HG03108 (cell line): ENCODE data around the gene PALM2AKAP2.

Experiments used
- ATAC-seq: cut with Tn5 transposase; IDR thresholded peaks from one replicate; pipeline ENCODE4 v1.9.1; 2021; ENCODE audit warnings: moderate library complexity; ENCODE audit not compliant: unreplicated experiment

PALM2AKAP2 gene

GRCh38 chr9:109771087-109771486, 8.9 kb upstream of the PALM2AKAP2 start:
- ATAC-seq = no peak

DNA sequence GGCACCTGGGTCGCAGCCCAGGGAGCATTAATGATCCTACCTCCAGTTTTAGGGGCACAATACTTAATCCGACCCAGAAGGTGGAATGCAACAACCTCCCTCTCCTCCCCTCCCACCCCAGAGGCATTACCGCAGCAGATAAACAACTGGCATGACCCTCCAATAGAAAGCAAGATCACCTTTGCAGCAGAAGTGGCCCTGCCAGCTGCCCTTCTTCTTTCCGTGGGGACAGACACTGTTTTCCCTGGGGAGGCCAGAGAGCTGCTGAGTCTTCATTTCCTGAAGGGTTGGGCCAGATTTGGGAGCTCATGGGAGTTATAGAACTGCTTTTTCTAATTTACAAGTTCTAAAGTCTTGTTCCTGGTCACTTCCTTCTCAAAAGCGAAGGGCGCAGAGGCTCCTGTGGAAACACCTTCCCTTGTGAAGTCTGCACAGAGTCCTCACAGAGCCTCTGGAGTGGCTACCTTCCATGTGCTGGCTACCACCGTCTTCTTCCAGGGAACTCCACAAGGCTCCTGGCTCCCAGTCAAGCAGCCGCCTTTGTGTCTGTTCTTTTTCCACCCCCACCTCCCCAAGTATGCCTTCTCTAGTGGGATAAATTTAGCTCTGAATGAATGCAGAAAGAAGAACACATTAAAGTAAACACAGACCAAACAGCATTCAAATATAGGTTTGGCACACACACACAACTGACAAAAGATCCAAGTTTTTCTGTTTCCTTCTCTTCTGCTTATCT, 8.0 kb upstream of the PALM2AKAP2 start:
- no peak for ATAC-seq

- ATAC-seq = no peak
These were observed 4.5 kb upstream of the PALM2AKAP2 start for GRCh38 chr9:109775516-109775915.

- ATAC-seq = no peak
These were observed 3.6 kb upstream of the PALM2AKAP2 start for GRCh38 chr9:109776391-109776790.

GRCh38 chr9:109780453-109781033, 545 bp downstream of the PALM2AKAP2 start:
- ATAC-seq = no peak

- no peak for ATAC-seq
These were observed 1.1 kb downstream of the PALM2AKAP2 start for GRCh38 chr9:109781086-109781485.

DNA sequence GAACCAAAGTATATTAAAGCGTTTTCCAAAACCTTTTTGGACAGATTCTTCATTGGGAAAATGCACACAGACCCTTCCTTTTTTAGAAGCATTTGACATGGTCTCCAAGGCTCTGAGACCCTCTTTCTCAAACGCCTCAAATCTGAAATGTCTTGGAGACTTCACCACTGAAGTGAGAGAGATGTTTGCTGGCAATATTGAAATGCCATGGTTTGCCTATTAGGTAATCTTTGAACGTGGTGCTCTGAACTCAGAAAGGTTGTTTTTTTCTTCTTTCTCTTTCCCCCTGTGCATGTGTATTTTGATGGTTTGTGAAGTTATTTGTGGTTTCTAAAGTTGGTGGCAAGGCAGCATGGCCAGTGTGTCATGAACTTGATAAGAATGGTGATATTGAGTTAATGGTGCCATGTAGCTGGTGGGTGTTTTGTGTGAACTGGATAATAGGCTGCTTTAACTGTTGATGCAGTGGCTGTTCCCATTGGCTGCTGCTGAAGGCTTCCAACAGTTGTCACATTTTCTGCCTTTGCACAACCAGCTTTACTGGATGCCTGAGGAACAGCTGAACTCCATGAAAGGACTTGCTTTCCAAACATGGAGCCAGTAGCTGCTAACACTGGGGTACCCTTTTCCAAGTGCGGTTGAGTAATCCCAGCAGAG, 1.7 kb downstream of the PALM2AKAP2 start:
- no peak for ATAC-seq

DNA sequence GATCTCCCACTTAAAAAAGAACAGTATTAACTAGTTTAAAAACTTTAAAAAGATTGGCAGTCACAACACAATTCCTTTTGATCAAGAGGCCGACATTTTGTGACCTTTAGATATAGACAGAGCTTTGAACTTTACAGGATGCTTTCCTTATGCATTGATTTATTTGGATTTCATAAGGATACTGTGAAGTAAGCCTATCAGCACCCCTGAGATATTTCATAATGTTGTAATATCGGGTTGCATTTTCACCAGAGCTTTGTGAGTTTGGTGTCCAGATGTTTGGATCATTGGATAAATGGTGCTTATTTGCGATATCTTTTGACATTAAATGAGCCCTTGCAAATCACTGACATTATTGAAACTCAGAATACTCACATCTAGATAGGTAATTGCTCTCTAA, 7.7 kb downstream of the PALM2AKAP2 start:
- ATAC-seq = no peak

GRCh38 chr9:109789556-109789955, 9.6 kb downstream of the PALM2AKAP2 start:
- no peak for ATAC-seq

DNA sequence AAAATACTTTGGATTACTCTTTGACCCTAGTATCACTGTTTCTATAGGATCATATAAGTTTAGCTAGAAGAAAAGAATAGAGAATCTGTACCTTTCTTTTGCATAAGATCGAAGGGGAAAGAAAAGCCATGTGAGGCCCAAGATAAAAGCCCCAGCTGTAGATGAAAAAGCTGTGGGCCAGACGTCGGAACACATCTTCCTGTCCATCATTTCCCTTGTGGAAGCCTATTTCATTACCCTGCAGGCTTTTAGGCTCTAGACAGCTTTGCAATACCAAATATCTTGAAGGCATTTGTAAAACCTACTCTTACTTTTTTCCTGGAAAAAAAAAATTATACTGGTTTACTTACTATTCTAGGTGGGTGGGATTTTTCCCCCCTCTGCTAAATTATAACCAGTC, 10.0 kb downstream of the PALM2AKAP2 start:
- no peak for ATAC-seq

DNA sequence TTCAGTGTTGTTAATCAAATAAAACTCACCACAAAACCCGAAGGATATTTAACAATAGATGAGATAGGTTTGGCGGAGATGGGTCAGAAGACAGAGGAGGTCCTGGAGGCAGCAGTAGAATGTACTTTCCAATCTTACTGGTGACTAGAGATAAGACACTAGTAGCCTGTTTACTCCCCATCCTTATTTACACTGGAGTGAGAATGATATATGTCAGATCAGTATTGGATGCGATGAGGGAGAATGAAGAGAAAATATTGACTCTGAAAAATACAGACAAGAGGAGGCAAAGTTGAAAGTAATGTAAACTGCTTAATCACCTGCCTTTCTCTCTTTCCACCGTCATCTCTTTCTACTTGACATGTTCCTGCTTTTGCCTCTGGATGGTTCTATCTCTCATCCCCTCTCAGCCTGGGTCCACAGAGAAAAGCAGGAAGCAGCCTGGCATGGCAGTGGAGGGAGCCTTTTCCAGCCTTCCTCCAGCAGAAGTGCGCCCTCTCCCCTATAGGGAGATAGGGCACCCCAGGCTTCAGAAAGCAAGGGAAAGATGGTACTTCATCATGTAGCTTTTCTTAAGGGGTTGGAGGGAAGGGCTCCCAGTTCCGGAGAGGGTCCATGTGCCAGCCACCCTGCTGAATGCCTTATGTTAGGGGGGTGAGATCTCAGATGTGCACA, 11.1 kb downstream of the PALM2AKAP2 start:
- ATAC-seq = no peak

GRCh38 chr9:109791747-109792146, 11.7 kb downstream of the PALM2AKAP2 start:
- no peak for ATAC-seq

DNA sequence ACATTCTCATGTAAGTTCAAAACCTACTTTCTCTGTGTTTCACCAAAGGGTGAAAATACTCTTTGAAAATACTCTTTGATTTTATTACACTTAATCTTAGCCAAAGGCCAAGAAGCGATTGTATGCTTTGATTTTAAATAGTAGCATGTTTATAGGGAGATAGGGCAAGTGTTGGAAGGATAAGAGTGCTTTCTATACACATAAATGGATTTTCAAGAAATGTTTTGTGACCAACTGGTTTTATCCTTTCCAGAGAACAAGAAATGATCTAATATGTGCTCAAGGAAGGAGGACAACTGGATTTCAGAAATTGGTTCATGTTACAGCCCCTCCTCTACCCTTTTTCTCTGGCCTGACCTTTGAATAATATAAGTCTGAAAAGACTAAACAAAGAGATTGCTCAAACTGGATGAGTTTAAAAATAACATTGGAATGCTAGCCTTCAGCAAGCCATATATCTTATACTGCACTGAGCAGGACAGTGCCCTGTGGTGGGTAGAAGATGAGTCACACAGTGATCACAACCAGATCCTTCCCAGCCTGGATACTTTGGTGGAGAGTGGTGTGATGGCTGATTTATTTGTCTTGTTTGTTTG, 13.1 kb downstream of the PALM2AKAP2 start:
- ATAC-seq = no peak

GRCh38 chr9:109793921-109794320, 13.9 kb downstream of the PALM2AKAP2 start:
- ATAC-seq = no peak

- no peak for ATAC-seq
These were observed 14.5 kb downstream of the PALM2AKAP2 start for GRCh38 chr9:109794361-109795012.

DNA sequence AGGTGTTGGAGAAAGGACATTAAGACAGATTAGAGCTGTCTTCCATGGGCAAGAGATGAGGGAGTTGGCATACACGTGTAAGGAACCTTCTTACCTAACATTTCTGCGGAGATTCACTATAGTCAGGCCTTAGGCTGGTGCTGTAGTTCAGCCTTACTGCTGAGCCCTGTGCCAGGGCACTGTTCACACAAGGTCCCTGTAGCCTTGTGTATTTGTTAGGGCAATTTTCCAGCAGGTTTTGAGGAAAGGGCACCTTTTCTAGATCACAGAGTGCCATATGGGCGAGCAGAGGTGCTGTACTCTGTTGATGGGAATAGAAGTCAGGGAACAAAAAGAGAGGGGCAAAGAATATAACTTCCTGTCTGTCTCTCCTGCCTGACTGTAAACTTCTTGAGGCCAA, 15.6 kb downstream of the PALM2AKAP2 start:
- ATAC-seq = no peak

GRCh38 chr9:109796078-109796477, 16.1 kb downstream of the PALM2AKAP2 start:
- ATAC-seq = no peak

DNA sequence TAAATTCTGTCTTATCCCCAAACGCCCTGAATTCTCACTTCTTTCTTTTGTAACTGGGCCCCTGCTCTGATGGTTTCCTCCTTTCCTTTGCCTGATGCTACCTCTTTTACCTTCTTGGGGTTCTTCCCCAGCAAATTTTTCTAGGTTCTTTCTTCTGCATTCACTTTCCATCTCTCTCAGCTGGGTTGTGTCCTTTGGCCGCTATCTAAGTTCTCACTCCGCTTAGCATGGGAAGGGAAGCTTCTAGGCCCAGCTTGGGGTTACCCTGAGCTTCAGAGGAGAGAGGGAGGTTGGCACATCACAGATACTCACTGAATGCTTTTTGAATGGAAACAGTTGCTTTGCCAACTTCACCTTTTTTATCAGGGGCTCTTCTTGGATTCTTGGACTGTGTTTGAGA, 17.0 kb downstream of the PALM2AKAP2 start:
- no peak for ATAC-seq

GRCh38 chr9:109797509-109797908, 17.5 kb downstream of the PALM2AKAP2 start:
- ATAC-seq = no peak

DNA sequence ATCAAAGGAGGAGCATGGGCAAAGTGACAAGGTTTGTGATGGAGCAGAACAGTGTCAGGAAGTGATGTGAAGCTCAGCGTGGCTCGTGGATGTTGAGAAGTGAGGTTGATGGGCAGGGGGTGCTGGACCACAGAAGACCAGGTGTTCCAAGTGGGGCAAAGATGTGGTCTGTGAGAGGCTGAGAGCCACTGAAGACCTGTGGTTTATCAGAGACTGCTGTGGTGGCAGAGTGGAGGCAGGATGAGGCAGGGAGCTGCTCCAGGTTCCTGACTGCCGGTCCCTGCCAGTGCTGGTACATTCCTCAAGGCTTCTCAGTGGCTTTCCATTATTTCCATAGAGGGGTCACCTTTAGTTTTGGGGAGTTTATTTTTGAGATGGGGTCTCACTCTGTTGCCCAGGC, 19.1 kb downstream of the PALM2AKAP2 start:
- no peak for ATAC-seq

DNA sequence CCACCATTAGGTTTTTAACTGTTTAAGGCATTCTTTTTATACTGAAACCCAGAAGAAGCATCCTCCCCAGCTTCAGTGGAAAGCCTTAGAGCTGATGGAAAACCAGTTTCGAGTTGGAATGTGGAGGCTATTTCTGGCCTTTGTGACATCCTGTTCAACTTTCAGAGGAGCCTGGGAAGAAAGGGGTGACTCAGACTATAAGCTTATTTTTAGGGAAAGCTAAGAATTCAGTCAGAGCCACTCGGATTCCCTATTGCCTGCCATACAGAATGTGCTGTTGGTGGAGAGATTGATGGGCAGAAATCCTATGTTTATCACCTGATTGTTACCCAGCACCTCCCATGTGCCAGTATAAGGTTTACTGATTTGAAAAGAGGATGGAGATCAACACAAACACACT, 19.8 kb downstream of the PALM2AKAP2 start:
- ATAC-seq = no peak
